Activated CD8-positive, alpha-beta T cell treated with anti-CD3 and anti-CD28 coated beads for 36 hours (primary cell): ENCODE results near the gene TMEM161A. TPM values are rescaled to one million over a fixed set of nuclear protein-coding genes. Genes with fewer than 3 reads are reported as not detected.
A peak's percentile ranks its signal among the peaks of the same experiment; 100 is the strongest.
"Not testable (repeated sequence)": the region's sequence is repeated elsewhere in the genome, so short reads cannot be mapped to it uniquely, and the experiment has no call there.

Experiments
- ATAC-seq: fragments of 200-7000 bp; cut with Tn5 transposase; one replicate; pipeline ENCODE4 v1.10.0; 2021; ENCODE audit warnings: mild to moderate bottlenecking, moderate library complexity
- CTCF ChIA-PET: fragments of 350-600 bp; sonication (Branson Sonifier 250); formaldehyde crosslinking; loops from one replicate; lab custom pipeline; 2021; ENCODE audit warnings: antibody characterized with exemption; lab: Charles Lee
- POLR2A ChIA-PET: fragments of 350-600 bp; sonication (Branson Sonifier 250); formaldehyde crosslinking; loops from one replicate; lab custom pipeline; 2021; ENCODE audit warnings: antibody characterized with exemption; lab: Charles Lee
- DNase-seq: peaks from one replicate; pipeline ENCODE4 v3.0.0-alpha.2; 2020
- H3K27ac Mint-ChIP-seq: one replicate; pipeline ENCODE4 v1.8.0; 2021; ENCODE audit warnings: mild to moderate bottlenecking, mixed read lengths
- H3K27me3 Mint-ChIP-seq: one replicate; pipeline ENCODE4 v1.8.0; 2021; ENCODE audit warnings: mixed read lengths
- H3K36me3 Mint-ChIP-seq: one replicate; pipeline ENCODE4 v1.8.0; 2021; ENCODE audit warnings: low read depth, mixed read lengths
- H3K4me1 Mint-ChIP-seq: one replicate; pipeline ENCODE4 v1.8.0; 2021; ENCODE audit warnings: low read depth, mixed read lengths
- H3K4me3 Mint-ChIP-seq: one replicate; pipeline ENCODE4 v1.8.0; 2021; ENCODE audit warnings: mild to moderate bottlenecking, moderate library complexity, mixed read lengths
- H3K9me3 Mint-ChIP-seq: one replicate; pipeline ENCODE4 v1.8.0; 2021; ENCODE audit warnings: mixed read lengths
- CTCF ChIP-seq: fragments of 200-600 bp; IDR thresholded peaks from one replicate; pipeline ENCODE4 v1.8.0; 2022; ENCODE audit warnings: antibody characterized with exemption, mild to moderate bottlenecking
- intact Hi-C: fragments of 100-400 bp; cut with micrococcal nuclease; formaldehyde crosslinking; loops from one replicate; pipeline ENCODE4 v1.10.0; 2022
- total RNA-seq, 2 experiments: library from RNA; stranded (reverse); gene quantifications; one replicate each; pipeline ENCODE4 v1.2.3, GENCODE V29; 2021

Gene TMEM161A
- total RNA-seq, 2 experiments from 2014 or later = 24.4 to 26.2 TPM

GRCh38 chr19:19111136-19111835 is 27.0 kb downstream of the TMEM161A start:
- Mint-ChIP-seq H3K4me3 (no peak overlapping the region), H3K27me3 (no peaks in the 10 kb centered on the region), H3K36me3 (no peaks in the 10 kb centered on the region), H3K27ac (no peak overlapping the region), H3K9me3 (no peaks in the 10 kb centered on the region), H3K4me1 (peaks cover 2% of the 10 kb centered on the region)
- intact Hi-C loops = no loop called here
- DNase-seq (no peak), ATAC-seq (no peak)
- no peak for TF ChIP-seq CTCF
- POLR2A ChIA-PET = interaction anchor here (0.9 to 1.1 kb wide), 4 partner anchors 21 to 92 kb away, joined by 3 to 5 read pairs (median 4); partner anchors contain the start of genes NR2C2AP and SLC25A42
- CTCF ChIA-PET = interaction anchor here (1.1 kb wide), 1 partner anchor 43 kb away, joined by 3 read pairs; no protein-coding TSS in a partner anchor

- POLR2A ChIA-PET = interaction anchor here (0.9 to 1.1 kb wide), 3 partner anchors 20 to 56 kb away, joined by 3 to 5 read pairs (median 5); partner anchors contain the start of gene SLC25A42
- ATAC-seq (peak; percentile 71), DNase-seq (peak; percentile 45)
- Mint-ChIP-seq H3K27ac (no peak overlapping the region), H3K36me3 (no peaks in the 10 kb centered on the region), H3K4me1 (peaks cover 2% of the 10 kb centered on the region), H3K27me3 (no peaks in the 10 kb centered on the region), H3K9me3 (no peaks in the 10 kb centered on the region), H3K4me3 (no peak overlapping the region)
- intact Hi-C loops = no loop called here
- CTCF ChIA-PET = interaction anchor here (0.9 kb wide), 1 partner anchor 35 kb away, joined by 3 read pairs; no protein-coding TSS in a partner anchor
- TF ChIP-seq CTCF = peak; percentile 44
Measured at GRCh38 chr19:19110410-19111135, 27.7 kb downstream of the TMEM161A start.

GRCh38 chr19:19109601-19110000 is 28.7 kb downstream of the TMEM161A start:
- CTCF ChIA-PET = interaction anchor here (0.9 kb wide), 1 partner anchor 36 kb away, joined by 3 read pairs; no protein-coding TSS in a partner anchor
- no peak overlapping the region for H3K27ac Mint-ChIP-seq

GRCh38 chr19:19107654-19108053 is 30.6 kb downstream of the TMEM161A start:
- no peak for DNase-seq
- H3K36me3 Mint-ChIP-seq = no peaks in the 10 kb centered on the region
- H3K27me3 Mint-ChIP-seq = no peaks in the 10 kb centered on the region
- H3K4me1 Mint-ChIP-seq = no peaks in the 10 kb centered on the region
- H3K9me3 Mint-ChIP-seq = no peaks in the 10 kb centered on the region
- no peak for ATAC-seq
- TF ChIP-seq CTCF = no peak
- no peak overlapping the region for H3K27ac Mint-ChIP-seq
- ChIA-PET POLR2A (interaction anchor here (0.7 kb wide), 1 partner anchor 148 kb away, joined by 3 read pairs; no protein-coding TSS in a partner anchor), CTCF (no interaction called here)
- H3K4me3 Mint-ChIP-seq = no peak overlapping the region
- intact Hi-C loops = no loop called here

More at GRCh38 chr19:19109601-19110000, 28.7 kb downstream of the TMEM161A start:
- H3K36me3 Mint-ChIP-seq = no peaks in the 10 kb centered on the region
- DNase-seq (no peak), ATAC-seq (no peak)
- peaks cover 2% of the 10 kb centered on the region for H3K4me1 Mint-ChIP-seq
- no peak overlapping the region for H3K4me3 Mint-ChIP-seq
- H3K9me3 Mint-ChIP-seq = no peaks in the 10 kb centered on the region
- no peaks in the 10 kb centered on the region for H3K27me3 Mint-ChIP-seq
- POLR2A ChIA-PET = interaction anchor here (0.7 kb wide), 1 partner anchor 51 kb away, joined by 3 read pairs; no protein-coding TSS in a partner anchor
- intact Hi-C loops = no loop called here
- TF ChIP-seq CTCF = no peak

GRCh38 chr19:19106938-19107337 is 31.3 kb downstream of the TMEM161A start:
- CTCF ChIA-PET, H3K36me3 Mint-ChIP-seq, DNase-seq, H3K27me3 Mint-ChIP-seq, H3K9me3 Mint-ChIP-seq, H3K4me1 Mint-ChIP-seq, H3K27ac Mint-ChIP-seq, H3K4me3 Mint-ChIP-seq, ATAC-seq, intact Hi-C loops: not testable (repeated sequence)
- POLR2A ChIA-PET = interaction anchor here (1.2 kb wide), 1 partner anchor 39 kb away, joined by 3 read pairs; no protein-coding TSS in a partner anchor
